Endothelial cell of umbilical vein (primary cell): ENCODE data around the gene PARM1. TPM values are rescaled to one million over a fixed set of nuclear protein-coding genes. Genes with fewer than 3 reads are reported as not detected.

Experiments used
- BruUV-seq: library from RNA; stranded (reverse); fragments of 400-500 nt; replicated peaks from 2 replicates; lab custom pipeline; 2021; lab: Mats Ljungman, UMichigan
- CTCF ChIA-PET: fragments of 300-600, 350-600 bp; sonication (Branson Sonifier 250); formaldehyde crosslinking; loops from one replicate; lab custom pipeline; 2021; ENCODE audit warnings: antibody characterized with exemption, inconsistent platforms; lab: Charles Lee
- POLR2A ChIA-PET: fragments of 300-600, 350-600 bp; sonication (Branson Sonifier 250); formaldehyde crosslinking; loops from one replicate; lab custom pipeline; 2021; ENCODE audit warnings: antibody characterized with exemption, inconsistent platforms; lab: Charles Lee
- DNase-seq: peaks from one replicate; pipeline ENCODE4 v3.0.0-alpha.2; 2011; ENCODE audit warnings: low read depth, low spot score
- FAIRE-seq: peaks from 2 replicates; lab custom pipeline; 2011; peaks lifted over from hg19 to GRCh38; lab: Jason Lieb, UNC
- H2AFZ ChIP-seq: 2 replicates; pipeline ENCODE4 v1.6.0; 2012; ENCODE audit warnings: low read depth, low read length, control low read depth, inconsistent platforms
- H3K27ac ChIP-seq: 2 replicates; pipeline ENCODE4 v1.5.1; 2011; ENCODE audit warnings: low read depth, mild to moderate bottlenecking, control low read depth, low read length, moderate library complexity; ENCODE audit not compliant: insufficient read depth
- H3K27me3 ChIP-seq, 2 experiments: 2 replicates each; pipeline versions ENCODE4 v1.6.0 to v1.6.1; 2011; ENCODE audit warnings: low read length in 2 of 2, mixed read lengths in 1 of 2; ENCODE audit not compliant: control insufficient read depth in 2 of 2, insufficient read depth in 2 of 2
- H3K36me3 ChIP-seq, 2 experiments: 2 replicates in 1 of 2; 3 replicates in 1 of 2; pipeline ENCODE4 v1.5.1; 2011; ENCODE audit warnings: low read length in 2 of 2, mild to moderate bottlenecking in 1 of 2, moderate library complexity in 1 of 2; ENCODE audit not compliant: control insufficient read depth in 2 of 2, insufficient read depth in 2 of 2; ENCODE audit errors: extremely low read depth in 1 of 2
- H3K4me1 ChIP-seq: 3 replicates; pipeline ENCODE4 v1.5.1; 2011; ENCODE audit warnings: mild to moderate bottlenecking, low read length; ENCODE audit not compliant: control insufficient read depth, insufficient read depth; ENCODE audit errors: extremely low read depth
- H3K4me2 ChIP-seq: 2 replicates; pipeline ENCODE4 v1.6.1; 2011; ENCODE audit warnings: low read length, control low read depth, mixed read lengths; ENCODE audit not compliant: insufficient read depth
- H3K4me3 ChIP-seq, 3 experiments: fragments of 200-600 bp in 1 of 3; sonication (generic), shearing (Covaris generic) in 1 of 3; replicated peaks in 1 of 3; 2 replicates each; pipeline ENCODE4 v1.5.1; 2011 to 2016; ENCODE audit warnings: control low read depth in 3 of 3, low read length in 3 of 3, mild to moderate bottlenecking in 2 of 3, inconsistent platforms in 1 of 3, low read depth in 1 of 3, moderate library complexity in 1 of 3; ENCODE audit not compliant: insufficient read depth in 1 of 3
- H3K79me2 ChIP-seq: 2 replicates; pipeline ENCODE4 v1.6.0; 2012; ENCODE audit warnings: low read length, inconsistent platforms; ENCODE audit not compliant: control insufficient read depth, insufficient read depth
- H3K9ac ChIP-seq: replicated peaks from 2 replicates; pipeline ENCODE3; 2011; ENCODE audit warnings: low read length, control low read depth; ENCODE audit not compliant: insufficient read depth; ENCODE audit errors: extremely low read depth
- H3K9me1 ChIP-seq: replicated peaks from 3 replicates; pipeline ENCODE4 v1.6.0; 2011; ENCODE audit warnings: mild to moderate bottlenecking, low read length; ENCODE audit not compliant: control insufficient read depth, insufficient read depth; ENCODE audit errors: extremely low read depth
- H3K9me3 ChIP-seq: replicated peaks from 2 replicates; pipeline ENCODE4 v1.5.1; 2012; ENCODE audit warnings: low read length, inconsistent platforms; ENCODE audit not compliant: control insufficient read depth, insufficient read depth
- H4K20me1 ChIP-seq: replicated peaks from 2 replicates; pipeline ENCODE3; 2011; ENCODE audit warnings: mild to moderate bottlenecking, low read length; ENCODE audit not compliant: control insufficient read depth, insufficient read depth; ENCODE audit errors: extremely low read depth
- EZH2 ChIP-seq: IDR thresholded peaks from 2 replicates; pipeline ENCODE4 v1.6.1; 2012; ENCODE audit warnings: borderline replicate concordance, low read depth, mild to moderate bottlenecking, moderate library complexity, low read length, inconsistent platforms; ENCODE audit not compliant: severe bottlenecking
- GATA2 ChIP-seq: IDR thresholded peaks from 2 replicates; pipeline ENCODE4 v1.7.0; 2011; ENCODE audit warnings: low read depth, mild to moderate bottlenecking, moderate library complexity, mixed read lengths, low read length; ENCODE audit not compliant: insufficient read length, insufficient read depth
- JUN ChIP-seq: IDR thresholded peaks from 2 replicates; pipeline ENCODE4 v1.6.1; 2011; ENCODE audit warnings: borderline replicate concordance, low read depth; ENCODE audit not compliant: insufficient read length, insufficient read depth
- MAX ChIP-seq: IDR thresholded peaks from 2 replicates; pipeline ENCODE4 v1.6.1; 2011; ENCODE audit not compliant: insufficient read depth, insufficient read length
- POLR2AphosphoS5 ChIP-seq: IDR thresholded peaks from 2 replicates; pipeline ENCODE4 v1.6.1; 2012; ENCODE audit warnings: low read depth, mild to moderate bottlenecking, control low read depth, low read length, moderate library complexity; ENCODE audit not compliant: insufficient read depth
- dilution Hi-C: fragments of 300-500 bp; cut with MboI; formaldehyde crosslinking; loops from one replicate; pipeline ENCODE4 v1.15.0; 2019; ENCODE audit warnings: low sequenced_read_pairs; ENCODE audit not compliant: extremely low pct_ligation_motif_present
- intact Hi-C: fragments of 100-400 bp; cut with micrococcal nuclease; formaldehyde crosslinking; loops from one replicate; pipeline ENCODE4 v1.10.0; 2022
- polyA plus RNA-seq, 4 experiments: library from polyadenylated mRNA; depleted of rRNA in 3 of 4; stranded (reverse) in 3 of 4; unstranded in 1 of 4; fragments of >200 nt; gene quantifications; 2 replicates each; pipeline versions ENCODE4 v1.2.1 to v1.2.3, GENCODE V29; 2011 to 2012; ENCODE audit warnings: missing spikeins in 1 of 4
- total RNA-seq: library from RNA; stranded (reverse); gene quantifications from 2 replicates; pipeline ENCODE4 v1.2.3, GENCODE V29; 2021
- TF ChIP-seq, protein P1 (sequence below), 2 donors: IDR thresholded peaks; 1 replicate in 1 of 2; 2 replicates in 1 of 2; pipeline ENCODE4 v1.5.1; 2011; ENCODE audit warnings: low read length in 2 of 2, mild to moderate bottlenecking in 2 of 2, moderate library complexity in 2 of 2, control low read depth in 1 of 2, inconsistent platforms in 1 of 2, low read depth in 1 of 2; ENCODE audit not compliant: insufficient read depth in 1 of 2; ENCODE audit errors: extremely low read depth in 1 of 2

Gene PARM1
- total and polyA plus RNA-seq, 2 donors (not counting 3 experiments of a cell fraction or from before 2014, with no cell fraction given): 0.01 TPM; not detected in 1

DNA sequence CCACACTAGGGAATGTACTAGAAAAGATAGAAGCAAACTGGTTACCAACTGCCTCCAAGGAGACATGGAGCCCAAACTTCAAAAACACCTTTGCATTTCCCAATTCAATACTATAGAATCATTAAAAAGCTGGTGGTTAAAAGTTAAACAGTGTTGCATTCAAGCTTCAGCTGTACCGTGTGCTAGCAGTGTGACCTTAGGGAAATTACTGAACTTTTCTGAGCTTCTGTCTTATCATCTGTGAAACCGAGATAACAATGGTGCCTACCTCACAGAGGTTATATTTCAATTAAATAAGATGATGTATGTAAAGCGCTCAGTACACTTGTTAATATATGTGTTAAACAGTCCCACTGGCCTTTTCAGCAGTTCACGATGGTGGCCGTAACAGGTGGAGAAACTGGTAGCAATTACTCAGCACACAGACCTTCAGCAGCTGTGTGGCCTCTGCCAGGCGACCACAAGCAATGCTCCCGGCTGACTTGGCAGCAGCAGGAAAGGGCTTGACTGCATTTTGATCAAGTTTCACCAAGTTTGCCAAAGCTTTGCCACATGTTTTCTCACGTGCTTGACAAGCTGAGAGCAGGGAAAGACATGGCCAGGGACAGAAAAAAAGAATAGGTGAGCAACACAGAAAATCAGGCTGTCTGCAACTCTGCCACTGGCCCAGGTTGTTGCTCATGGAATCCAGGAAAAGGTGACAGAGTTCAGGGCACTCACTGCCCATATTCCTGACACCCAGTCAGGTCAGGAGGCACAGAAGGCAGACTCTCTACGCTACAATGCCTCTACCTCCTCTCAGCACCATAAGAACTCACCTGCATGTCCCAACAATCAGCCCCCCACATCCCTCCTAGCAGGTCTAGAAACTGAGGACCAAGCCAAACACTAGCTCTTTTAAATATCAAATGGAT, 72.1 kb downstream of the PARM1 start:
- dilution Hi-C loops: no loop called here

More for the DNA sequence above, 72.1 kb downstream of the PARM1 start:
- no peak overlapping the region for H3K4me2 ChIP-seq
- POLR2A ChIA-PET: no interaction called here
- DNase-seq (no peak), FAIRE-seq (no peak)
- CTCF ChIA-PET: no interaction called here
- H3K79me2 ChIP-seq: no peaks in the 10 kb centered on the region
- no peak overlapping the region for H3K9ac ChIP-seq
- no peak overlapping the region for H3K27ac ChIP-seq
- H3K4me1 ChIP-seq: no peaks in the 10 kb centered on the region
- H3K36me3 ChIP-seq: no peaks in the 10 kb centered on the region
- no peaks in the 10 kb centered on the region for H3K9me3 ChIP-seq
- no peaks in the 10 kb centered on the region for H3K27me3 ChIP-seq
- H4K20me1 ChIP-seq: no peaks in the 10 kb centered on the region
- H3K4me3 ChIP-seq: no peak overlapping the region
- intact Hi-C loops: no loop called here
- BruUV-seq: no TSS peak
- H3K9me1 ChIP-seq: no peaks in the 10 kb centered on the region
- no peak overlapping the region for H2AFZ ChIP-seq
- TF ChIP-seq POLR2AphosphoS5: no peak
- no peak for TF ChIP-seq EZH2
- TF ChIP-seq, protein P1, sequence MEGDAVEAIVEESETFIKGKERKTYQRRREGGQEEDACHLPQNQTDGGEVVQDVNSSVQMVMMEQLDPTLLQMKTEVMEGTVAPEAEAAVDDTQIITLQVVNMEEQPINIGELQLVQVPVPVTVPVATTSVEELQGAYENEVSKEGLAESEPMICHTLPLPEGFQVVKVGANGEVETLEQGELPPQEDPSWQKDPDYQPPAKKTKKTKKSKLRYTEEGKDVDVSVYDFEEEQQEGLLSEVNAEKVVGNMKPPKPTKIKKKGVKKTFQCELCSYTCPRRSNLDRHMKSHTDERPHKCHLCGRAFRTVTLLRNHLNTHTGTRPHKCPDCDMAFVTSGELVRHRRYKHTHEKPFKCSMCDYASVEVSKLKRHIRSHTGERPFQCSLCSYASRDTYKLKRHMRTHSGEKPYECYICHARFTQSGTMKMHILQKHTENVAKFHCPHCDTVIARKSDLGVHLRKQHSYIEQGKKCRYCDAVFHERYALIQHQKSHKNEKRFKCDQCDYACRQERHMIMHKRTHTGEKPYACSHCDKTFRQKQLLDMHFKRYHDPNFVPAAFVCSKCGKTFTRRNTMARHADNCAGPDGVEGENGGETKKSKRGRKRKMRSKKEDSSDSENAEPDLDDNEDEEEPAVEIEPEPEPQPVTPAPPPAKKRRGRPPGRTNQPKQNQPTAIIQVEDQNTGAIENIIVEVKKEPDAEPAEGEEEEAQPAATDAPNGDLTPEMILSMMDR (IDR thresholded peaks at IDR 0.05; ENCODE audit: extremely low read depth in 1 of 2, insufficient read depth in 1 of 2, low read depth in 1 of 2, low read length in 2 of 2): no peak
- no peak for TF ChIP-seq GATA2
- no peak for TF ChIP-seq JUN
- no peak for TF ChIP-seq MAX
